Nephron progenitor cell (in vitro differentiated cells): Measurements from ENCODE around the gene GJB3.
"Not testable (repeated sequence)": the region's sequence is repeated elsewhere in the genome, so short reads cannot be mapped to it uniquely, and the experiment has no call there.

Source experiments
- DNase-seq: peaks from one replicate; pipeline ENCODE4 v3.0.0; 2021
- H3K27ac Mint-ChIP-seq: 2 replicates; pipeline ENCODE4 v1.8.0; 2021; ENCODE audit warnings: mild to moderate bottlenecking, moderate library complexity, mixed read lengths
- H3K27me3 Mint-ChIP-seq: 2 replicates; pipeline ENCODE4 v1.8.0; 2021; ENCODE audit warnings: mild to moderate bottlenecking, low read depth, mixed read lengths; ENCODE audit not compliant: poor library complexity
- H3K36me3 Mint-ChIP-seq: 2 replicates; pipeline ENCODE4 v1.8.0; 2021; ENCODE audit warnings: low read depth, mixed read lengths
- H3K4me1 Mint-ChIP-seq: 2 replicates; pipeline ENCODE4 v1.8.0; 2021; ENCODE audit warnings: mixed read lengths
- H3K4me3 Mint-ChIP-seq: 2 replicates; pipeline ENCODE4 v1.8.0; 2021; ENCODE audit warnings: mild to moderate bottlenecking, moderate library complexity, mixed read lengths
- H3K9me3 Mint-ChIP-seq: 2 replicates; pipeline ENCODE4 v1.8.0; 2021; ENCODE audit warnings: mild to moderate bottlenecking, moderate library complexity, mixed read lengths
- TF ChIP-seq, protein P1 (sequence below): fragments of 200-600 bp; sonication (generic); IDR thresholded peaks from 2 replicates; pipeline ENCODE4 v1.5.0; 2021; ENCODE audit warnings: antibody characterized with exemption

Gene GJB3

GRCh38 chr1:34816332-34816731 lies 35.3 kb downstream of the GJB3 start:
- DNase-seq: no peak

DNA sequence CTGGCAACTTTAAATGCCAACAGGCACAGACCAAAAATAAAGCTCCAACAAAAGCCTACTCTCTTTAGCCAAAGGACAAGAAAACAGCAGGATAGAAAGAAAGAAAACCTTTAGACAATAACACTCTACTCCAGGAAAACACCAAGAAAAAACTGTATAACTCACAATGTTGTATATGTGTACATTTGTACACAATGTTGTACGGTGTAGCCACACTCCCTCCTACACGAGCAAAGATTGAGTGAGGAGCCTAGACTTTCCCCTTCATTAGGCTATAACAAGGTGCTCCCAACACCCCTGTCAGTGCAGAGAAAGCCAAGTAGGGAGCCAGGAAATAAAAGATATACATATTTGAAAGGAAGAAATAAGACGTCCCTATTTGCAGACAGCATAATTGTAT lies 35.8 kb downstream of the GJB3 start:
- no peak overlapping the region for H3K4me3 Mint-ChIP-seq
- H3K27ac Mint-ChIP-seq: no peak overlapping the region
- H3K4me1 Mint-ChIP-seq: no peaks in the 10 kb centered on the region
- H3K36me3 Mint-ChIP-seq: no peaks in the 10 kb centered on the region
- no peaks in the 10 kb centered on the region for H3K9me3 Mint-ChIP-seq
- TF ChIP-seq, protein P1, sequence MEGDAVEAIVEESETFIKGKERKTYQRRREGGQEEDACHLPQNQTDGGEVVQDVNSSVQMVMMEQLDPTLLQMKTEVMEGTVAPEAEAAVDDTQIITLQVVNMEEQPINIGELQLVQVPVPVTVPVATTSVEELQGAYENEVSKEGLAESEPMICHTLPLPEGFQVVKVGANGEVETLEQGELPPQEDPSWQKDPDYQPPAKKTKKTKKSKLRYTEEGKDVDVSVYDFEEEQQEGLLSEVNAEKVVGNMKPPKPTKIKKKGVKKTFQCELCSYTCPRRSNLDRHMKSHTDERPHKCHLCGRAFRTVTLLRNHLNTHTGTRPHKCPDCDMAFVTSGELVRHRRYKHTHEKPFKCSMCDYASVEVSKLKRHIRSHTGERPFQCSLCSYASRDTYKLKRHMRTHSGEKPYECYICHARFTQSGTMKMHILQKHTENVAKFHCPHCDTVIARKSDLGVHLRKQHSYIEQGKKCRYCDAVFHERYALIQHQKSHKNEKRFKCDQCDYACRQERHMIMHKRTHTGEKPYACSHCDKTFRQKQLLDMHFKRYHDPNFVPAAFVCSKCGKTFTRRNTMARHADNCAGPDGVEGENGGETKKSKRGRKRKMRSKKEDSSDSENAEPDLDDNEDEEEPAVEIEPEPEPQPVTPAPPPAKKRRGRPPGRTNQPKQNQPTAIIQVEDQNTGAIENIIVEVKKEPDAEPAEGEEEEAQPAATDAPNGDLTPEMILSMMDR: no peak
- no peak for DNase-seq
- peaks cover 17% of the 10 kb centered on the region for H3K27me3 Mint-ChIP-seq

More at GRCh38 chr1:34816332-34816731, 35.3 kb downstream of the GJB3 start:
- H3K9me3 Mint-ChIP-seq: no peaks in the 10 kb centered on the region
- TF ChIP-seq, protein P1: no peak
- peaks cover 20% of the 10 kb centered on the region for H3K27me3 Mint-ChIP-seq
- H3K4me1 Mint-ChIP-seq: no peaks in the 10 kb centered on the region
- no peak overlapping the region for H3K27ac Mint-ChIP-seq
- no peak overlapping the region for H3K4me3 Mint-ChIP-seq
- H3K36me3 Mint-ChIP-seq: no peaks in the 10 kb centered on the region

DNA sequence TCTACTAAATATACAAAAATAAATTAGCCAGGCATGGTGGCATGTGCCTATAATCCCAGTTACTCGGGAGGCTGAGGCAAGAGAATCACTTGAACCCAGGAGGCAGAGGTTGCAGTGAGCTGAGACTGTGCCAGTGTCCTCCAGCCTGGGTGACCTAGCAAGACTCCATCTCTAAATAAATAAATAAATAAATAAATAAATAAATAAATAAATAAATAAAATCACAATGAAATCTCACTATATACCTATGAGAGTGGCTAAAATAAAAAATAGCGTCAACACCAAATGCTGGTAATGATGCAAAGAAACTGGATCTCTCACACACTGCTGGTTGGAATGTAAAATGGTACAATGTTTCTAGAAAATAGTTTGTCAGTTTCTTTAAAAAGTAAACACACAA lies 37.8 kb downstream of the GJB3 start:
- not testable (repeated sequence) for DNase-seq, H3K27ac Mint-ChIP-seq, H3K4me1 Mint-ChIP-seq, H3K9me3 Mint-ChIP-seq, H3K36me3 Mint-ChIP-seq, H3K4me3 Mint-ChIP-seq
- peaks cover 13% of the 10 kb centered on the region for H3K27me3 Mint-ChIP-seq

GRCh38 chr1:34822202-34822601 lies 41.2 kb downstream of the GJB3 start:
- TF ChIP-seq, protein P1: no peak
- Mint-ChIP-seq H3K4me1 (peaks cover 10% of the 10 kb centered on the region), H3K27ac (no peak overlapping the region), H3K36me3 (no peaks in the 10 kb centered on the region), H3K4me3 (no peak overlapping the region), H3K9me3 (no peaks in the 10 kb centered on the region), H3K27me3 (peaks cover 8% of the 10 kb centered on the region)
- DNase-seq: no peak

- H3K27me3 Mint-ChIP-seq: peaks cover 11% of the 10 kb centered on the region
- peaks cover 12% of the 10 kb centered on the region for H3K4me1 Mint-ChIP-seq
- H3K9me3 Mint-ChIP-seq: no peaks in the 10 kb centered on the region
- DNase-seq: no peak
- no peak overlapping the region for H3K4me3 Mint-ChIP-seq
- no peaks in the 10 kb centered on the region for H3K36me3 Mint-ChIP-seq
- TF ChIP-seq, protein P1: no peak
- no peak overlapping the region for H3K27ac Mint-ChIP-seq
These were observed 43.9 kb downstream of the GJB3 start for GRCh38 chr1:34824817-34825454.

- H3K4me3 Mint-ChIP-seq: no peak overlapping the region
- TF ChIP-seq, protein P1: no peak
- no peak for DNase-seq
These were observed 44.6 kb downstream of the GJB3 start for GRCh38 chr1:34825455-34826091.

More at GRCh38 chr1:34825455-34826091, 44.6 kb downstream of the GJB3 start:
- Mint-ChIP-seq H3K27me3 (peaks cover 11% of the 10 kb centered on the region), H3K9me3 (no peaks in the 10 kb centered on the region), H3K4me1 (peaks cover 12% of the 10 kb centered on the region), H3K36me3 (no peaks in the 10 kb centered on the region), H3K27ac (no peak overlapping the region)
